Calu3 (cell line): ENCODE data around the gene PLEKHA3. TPM values are rescaled to one million over a fixed set of nuclear protein-coding genes. Genes with fewer than 3 reads are reported as not detected.

Experiments
- BruUV-seq: library from RNA; stranded (reverse); fragments of 400-500 nt; replicated peaks from 2 replicates; lab custom pipeline; 2021; lab: Mats Ljungman, UMichigan
- CTCF ChIA-PET: fragments of 300-600 bp; sonication (Branson Sonifier 250); formaldehyde crosslinking; loops from one replicate; lab custom pipeline; 2022; ENCODE audit warnings: antibody characterized with exemption; lab: Charles Lee
- DNase-seq: peaks from one replicate; pipeline ENCODE4 v3.0.0; 2022
- H3K27ac Mint-ChIP-seq: one replicate; pipeline ENCODE4 v1.8.0; 2022; ENCODE audit warnings: mixed read lengths; ENCODE audit not compliant: unreplicated experiment
- H3K27me3 Mint-ChIP-seq: one replicate; pipeline ENCODE4 v1.8.0; 2022; ENCODE audit warnings: mixed read lengths; ENCODE audit not compliant: unreplicated experiment
- H3K36me3 Mint-ChIP-seq: one replicate; pipeline ENCODE4 v1.8.0; 2022; ENCODE audit warnings: mild to moderate bottlenecking, moderate library complexity, mixed read lengths; ENCODE audit not compliant: insufficient read depth, unreplicated experiment
- H3K4me1 Mint-ChIP-seq: one replicate; pipeline ENCODE4 v1.8.0; 2022; ENCODE audit warnings: mild to moderate bottlenecking, low read depth, mixed read lengths; ENCODE audit not compliant: unreplicated experiment
- H3K4me3 Mint-ChIP-seq: one replicate; pipeline ENCODE4 v1.8.0; 2022; ENCODE audit warnings: mild to moderate bottlenecking, low read depth, moderate library complexity, mixed read lengths; ENCODE audit not compliant: unreplicated experiment
- H3K9me3 Mint-ChIP-seq: one replicate; pipeline ENCODE4 v1.8.0; 2022; ENCODE audit warnings: low read depth, mixed read lengths; ENCODE audit not compliant: unreplicated experiment
- CTCF ChIP-seq: fragments of 200-600 bp; IDR thresholded peaks from one replicate; pipeline ENCODE4 v1.8.0; 2022; ENCODE audit warnings: antibody characterized with exemption; ENCODE audit not compliant: unreplicated experiment
- intact Hi-C: fragments of 100-400 bp; cut with micrococcal nuclease; formaldehyde crosslinking; loops from one replicate; pipeline ENCODE4 v1.10.0; 2022; ENCODE audit not compliant: unreplicated experiment
- total RNA-seq: library from RNA; stranded (reverse); gene quantifications from 2 replicates; pipeline ENCODE4 v1.2.3, GENCODE V29; 2022

PLEKHA3 gene
- total RNA-seq, 1 experiment from 2014 or later = 33.0 TPM

DNA sequence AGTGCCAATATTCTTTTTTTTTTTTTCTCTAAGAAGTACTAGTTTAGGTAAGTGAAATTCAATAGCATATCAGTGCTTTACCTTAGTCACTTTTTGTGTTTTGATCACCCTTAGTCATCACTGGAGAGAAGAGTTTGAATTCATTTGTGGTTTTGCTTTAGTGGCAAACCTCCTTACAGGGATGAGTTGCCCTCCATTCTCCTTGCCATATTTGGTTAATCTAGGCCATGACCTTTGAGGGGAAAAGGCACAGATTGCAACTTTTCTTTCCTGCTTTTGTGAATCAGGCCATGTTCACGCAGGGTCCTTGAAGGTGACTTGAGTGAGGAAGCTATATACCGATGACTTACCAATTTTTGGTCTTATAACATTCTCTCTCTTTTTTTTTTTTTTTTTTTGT is 34.4 kb downstream of the PLEKHA3 start:
- BruUV-seq = no TSS peak
- H3K9me3 Mint-ChIP-seq = no peaks in the 10 kb centered on the region
- CTCF ChIA-PET = interaction anchor here (0.7 kb wide), 1 partner anchor 434 kb away, joined by 6 read pairs; no protein-coding TSS in a partner anchor
- H3K36me3 Mint-ChIP-seq = peaks cover 10% of the 10 kb centered on the region
- intact Hi-C loops = no loop called here
- H3K4me1 Mint-ChIP-seq = no peaks in the 10 kb centered on the region
- no peaks in the 10 kb centered on the region for H3K27me3 Mint-ChIP-seq
- no peak for TF ChIP-seq CTCF
- DNase-seq = no peak
- no peak overlapping the region for H3K4me3 Mint-ChIP-seq
- no peak overlapping the region for H3K27ac Mint-ChIP-seq

DNA sequence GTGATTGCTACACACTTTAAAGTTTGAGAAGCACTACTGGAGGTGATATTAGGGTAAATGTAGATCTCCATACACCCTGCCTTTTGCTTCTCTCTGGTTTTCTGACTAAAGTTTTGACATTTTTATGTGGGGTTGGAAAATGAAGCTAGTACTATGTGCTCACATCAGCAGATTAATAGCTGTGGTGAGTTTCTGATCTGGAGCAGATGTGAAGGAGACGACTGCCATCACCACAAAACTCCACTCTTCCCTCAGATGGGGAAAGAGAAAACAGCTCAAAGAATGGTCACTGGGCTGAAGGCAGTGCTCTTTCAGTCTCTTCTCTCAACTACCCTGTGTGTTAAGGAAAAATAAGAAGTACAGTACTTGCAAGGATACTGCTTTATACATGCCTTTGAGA is 37.2 kb downstream of the PLEKHA3 start:
- no peak for DNase-seq
- no peak overlapping the region for H3K4me3 Mint-ChIP-seq
- H3K27me3 Mint-ChIP-seq = no peaks in the 10 kb centered on the region
- no peaks in the 10 kb centered on the region for H3K4me1 Mint-ChIP-seq
- CTCF ChIA-PET = no interaction called here
- BruUV-seq = no TSS peak
- H3K36me3 Mint-ChIP-seq = peaks cover 7% of the 10 kb centered on the region
- TF ChIP-seq CTCF = no peak
- intact Hi-C loops = no loop called here
- no peak overlapping the region for H3K27ac Mint-ChIP-seq
- H3K9me3 Mint-ChIP-seq = no peaks in the 10 kb centered on the region

- Mint-ChIP-seq H3K36me3 (peaks cover 18% of the 10 kb centered on the region), H3K9me3 (no peaks in the 10 kb centered on the region), H3K4me1 (no peaks in the 10 kb centered on the region), H3K4me3 (no peak overlapping the region), H3K27me3 (no peaks in the 10 kb centered on the region), H3K27ac (no peak overlapping the region)
- no TSS peak for BruUV-seq
- intact Hi-C loops = loop anchor here (2.0 kb wide), 2 partner anchors 43 to 71 kb away; partner anchors contain the start of genes FKBP7, PJVK and PRKRA
- TF ChIP-seq CTCF = no peak
- DNase-seq = no peak
- CTCF ChIA-PET = interaction anchor here (0.6 kb wide), 1 partner anchor 39 kb away, joined by 4 read pairs; no protein-coding TSS in a partner anchor
These were observed 41.3 kb downstream of the PLEKHA3 start for GRCh38 chr2:178521304-178522150.

DNA sequence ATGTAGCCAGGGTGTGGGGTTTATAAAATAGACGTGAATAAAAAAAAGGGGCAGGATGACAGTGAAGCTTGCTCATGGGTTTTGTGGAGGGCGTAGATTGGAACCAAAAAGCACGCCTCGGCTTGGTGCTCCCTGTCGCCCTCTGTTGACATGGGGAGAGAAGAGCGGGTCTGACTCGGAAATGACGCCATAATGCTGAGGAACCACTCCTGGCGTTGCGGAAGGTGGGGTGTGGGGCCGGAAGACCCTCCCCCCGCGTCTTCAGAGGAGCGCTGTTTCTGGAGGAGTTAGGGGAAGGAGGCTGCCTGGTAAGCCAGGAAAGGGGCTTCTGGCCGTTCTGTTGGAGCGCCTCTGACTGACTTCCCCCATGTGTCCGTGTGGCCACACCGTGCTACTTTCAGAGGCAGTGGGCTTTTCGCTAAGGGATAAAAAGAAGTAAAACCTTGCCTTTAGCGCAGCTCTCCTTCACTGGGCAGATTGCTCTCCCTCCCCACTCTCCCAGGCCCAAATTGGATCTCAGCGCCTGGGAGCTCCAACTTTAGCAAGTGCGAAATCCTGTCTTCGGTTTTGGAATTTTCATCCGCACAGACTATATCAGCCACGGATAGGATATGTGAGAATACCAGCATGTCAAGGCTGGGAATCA is 42.8 kb downstream of the PLEKHA3 start:
- H3K9me3 Mint-ChIP-seq = no peaks in the 10 kb centered on the region
- H3K27me3 Mint-ChIP-seq = no peaks in the 10 kb centered on the region
- peaks cover 18% of the 10 kb centered on the region for H3K36me3 Mint-ChIP-seq
- peak; percentile 89 for DNase-seq
- H3K27ac Mint-ChIP-seq = peak overlapping the region; percentile 91
- CTCF ChIA-PET = no interaction called here
- no peaks in the 10 kb centered on the region for H3K4me1 Mint-ChIP-seq
- H3K4me3 Mint-ChIP-seq = peak overlapping the region; percentile 92
- peak; percentile 90 for TF ChIP-seq CTCF
- no TSS peak for BruUV-seq
- intact Hi-C loops = loop anchor here (2.0 kb wide), 2 partner anchors 44 to 72 kb away; partner anchors contain the start of genes FKBP7, PJVK and PRKRA
